Stimulated activated CD8-positive, alpha-beta memory T cell treated with anti-CD3 and anti-CD28 coated beads, Interleukin-7, amount 100 ng/mL, for 4 hours (primary cell): ENCODE data around the gene ADORA3.
"Not testable (repeated sequence)": the region's sequence is repeated elsewhere in the genome, so short reads cannot be mapped to it uniquely, and the experiment has no call there.

Experiments used
- DNase-seq, 2 donors: peaks; one replicate each; pipeline ENCODE4 v3.0.0-alpha.2; 2020; ENCODE audit warnings: low read depth in 2 of 2

Gene ADORA3

GRCh38 chr1:111503585-111504060, at the start of gene ADORA3, which contains the start of gene TMIGD3:
Gene ADORA3 (minus strand): TSS chr1:111503633. CDS start chr1:111503354, 279 bp downstream.
Gene TMIGD3 (minus strand): TSS chr1:111503633. CDS start chr1:111503354, 279 bp downstream.
- DNase-seq: no peak

DNA sequence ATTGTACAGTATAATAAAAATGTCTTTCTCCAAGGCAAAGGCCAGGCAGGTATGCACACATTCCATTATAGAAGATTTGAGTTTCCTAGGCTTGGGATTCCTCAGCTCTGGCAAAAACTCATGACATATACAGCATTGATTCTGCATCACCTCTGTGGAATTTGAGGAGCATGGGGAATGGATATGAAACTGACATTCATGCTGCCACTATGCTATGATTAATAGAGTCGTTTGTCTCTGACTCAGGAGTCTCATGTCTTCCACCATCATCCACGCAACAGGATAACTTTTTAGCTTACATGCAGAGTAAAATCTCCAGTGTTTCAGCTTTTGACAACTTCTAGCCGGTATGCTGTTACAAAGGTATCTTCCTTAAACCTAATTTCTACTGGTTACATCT, 49.8 kb upstream of the ADORA3 start:
- DNase-seq: no peak

GRCh38 chr1:111552587-111552986, 49.2 kb upstream of the ADORA3 start:
- no peak for DNase-seq

DNA sequence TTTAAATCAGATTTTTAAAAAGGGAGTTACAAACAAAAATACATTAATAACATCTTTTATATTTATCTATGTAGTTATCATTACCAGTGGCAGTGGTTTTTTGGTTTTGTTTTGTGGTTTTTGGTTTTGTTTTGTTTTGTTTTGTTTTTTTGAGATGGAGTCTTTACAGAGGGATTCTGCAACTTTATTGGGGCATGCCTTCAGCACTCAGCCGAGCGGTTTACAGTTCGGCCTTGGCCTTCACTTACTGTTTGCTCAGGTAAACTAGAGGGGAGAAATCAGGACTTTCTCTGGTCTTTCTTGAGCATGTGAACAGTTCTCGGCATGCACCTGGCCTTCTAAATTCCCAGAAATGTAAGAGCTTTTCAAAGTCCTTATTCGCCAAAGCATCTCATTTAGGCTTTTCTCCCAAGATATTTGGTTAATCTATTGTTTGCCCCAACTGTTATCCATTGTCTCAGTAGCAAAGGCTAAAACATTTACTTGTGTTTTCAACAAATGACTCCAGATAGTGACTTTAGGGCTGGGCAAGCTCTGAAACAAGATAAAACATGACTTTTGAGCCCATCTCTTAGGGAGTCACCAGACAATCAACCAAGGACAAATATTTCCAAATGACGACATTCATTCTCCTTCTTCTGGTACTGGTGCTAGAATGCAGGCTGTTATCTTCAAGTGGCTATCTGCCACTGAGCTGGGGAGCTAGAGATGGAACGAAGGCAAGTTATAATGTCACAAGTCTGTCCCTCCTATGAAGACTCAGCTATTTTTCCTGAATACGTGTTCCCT, 48.4 kb upstream of the ADORA3 start:
- no peak for DNase-seq

DNA sequence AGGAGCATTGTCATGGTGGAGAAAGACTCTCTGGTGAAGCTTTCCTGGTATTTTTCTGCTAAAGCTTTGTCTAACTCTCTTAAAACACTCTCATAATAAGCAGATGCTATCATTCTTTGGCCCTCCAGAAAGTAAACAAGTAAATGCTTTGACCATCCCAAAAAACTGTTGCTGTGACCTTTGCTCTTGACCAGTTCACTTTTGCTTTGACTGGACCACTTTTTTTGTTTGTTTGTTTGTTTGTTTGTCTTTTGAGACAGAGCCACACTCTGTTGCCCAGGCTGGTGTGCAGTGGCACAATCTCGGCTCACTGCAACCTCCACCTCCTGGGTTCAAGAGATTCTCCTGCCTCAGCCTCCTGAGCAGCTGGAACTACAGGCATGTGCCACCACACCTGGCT, 44.4 kb upstream of the ADORA3 start:
- DNase-seq: not testable (repeated sequence)

DNA sequence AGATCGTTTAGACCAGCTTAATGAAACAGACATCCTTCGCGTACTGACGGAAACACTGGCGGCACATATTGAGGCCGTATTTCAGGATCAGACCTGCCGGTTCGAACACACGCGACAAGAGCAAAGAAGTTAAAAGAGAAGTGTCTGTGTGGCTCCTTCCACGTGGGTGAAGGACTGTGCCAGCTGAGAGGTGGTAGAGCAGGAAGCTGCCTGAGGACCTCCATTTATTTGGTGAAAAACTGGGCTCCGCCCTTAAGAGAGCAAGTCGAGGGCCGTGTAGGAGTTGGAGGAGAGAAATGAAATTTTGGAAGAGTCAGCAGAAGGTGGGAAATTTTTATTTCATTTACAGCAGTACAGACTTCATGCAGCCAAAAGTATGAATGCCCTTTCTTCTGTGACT, 38.8 kb upstream of the ADORA3 start:
- DNase-seq: no peak

DNA sequence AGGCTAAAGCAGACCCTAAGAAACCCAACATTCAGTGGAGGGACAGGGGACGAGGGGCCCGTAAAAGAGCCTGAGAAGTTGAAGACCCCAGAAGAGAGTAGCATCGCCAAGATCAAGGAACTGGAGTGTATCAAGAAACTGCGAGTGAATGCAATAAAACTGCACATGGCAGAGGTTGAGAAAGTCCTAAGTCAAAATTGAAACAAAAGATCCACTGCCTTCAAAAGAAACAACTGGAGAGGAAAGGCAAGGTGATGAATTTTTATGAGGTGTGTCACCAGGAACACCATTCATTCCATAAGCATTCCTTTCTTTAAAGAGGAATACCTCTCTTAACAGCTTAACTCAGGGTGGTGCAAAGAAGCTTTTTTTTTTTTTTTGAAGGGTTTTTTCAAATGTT, 38.3 kb upstream of the ADORA3 start:
- no peak for DNase-seq

DNA sequence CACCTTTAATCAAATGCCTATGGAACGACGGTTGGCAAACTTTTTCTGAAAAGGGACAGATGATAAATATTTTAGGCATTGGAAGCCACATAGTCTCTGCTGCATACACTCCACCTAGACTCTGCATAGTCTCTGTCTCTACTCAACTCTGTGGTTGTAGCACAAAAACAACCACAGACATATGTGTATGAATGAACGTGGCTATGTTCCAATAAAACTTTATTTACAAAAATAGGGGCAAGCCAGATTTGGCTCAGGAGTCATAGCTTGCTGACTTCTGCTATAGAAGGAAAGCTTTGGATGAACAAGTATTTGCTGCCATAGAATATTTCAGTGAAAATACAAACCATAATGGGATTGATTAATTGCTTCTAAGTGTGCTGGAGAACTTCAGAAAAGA, 37.5 kb upstream of the ADORA3 start:
- DNase-seq: no peak

DNA sequence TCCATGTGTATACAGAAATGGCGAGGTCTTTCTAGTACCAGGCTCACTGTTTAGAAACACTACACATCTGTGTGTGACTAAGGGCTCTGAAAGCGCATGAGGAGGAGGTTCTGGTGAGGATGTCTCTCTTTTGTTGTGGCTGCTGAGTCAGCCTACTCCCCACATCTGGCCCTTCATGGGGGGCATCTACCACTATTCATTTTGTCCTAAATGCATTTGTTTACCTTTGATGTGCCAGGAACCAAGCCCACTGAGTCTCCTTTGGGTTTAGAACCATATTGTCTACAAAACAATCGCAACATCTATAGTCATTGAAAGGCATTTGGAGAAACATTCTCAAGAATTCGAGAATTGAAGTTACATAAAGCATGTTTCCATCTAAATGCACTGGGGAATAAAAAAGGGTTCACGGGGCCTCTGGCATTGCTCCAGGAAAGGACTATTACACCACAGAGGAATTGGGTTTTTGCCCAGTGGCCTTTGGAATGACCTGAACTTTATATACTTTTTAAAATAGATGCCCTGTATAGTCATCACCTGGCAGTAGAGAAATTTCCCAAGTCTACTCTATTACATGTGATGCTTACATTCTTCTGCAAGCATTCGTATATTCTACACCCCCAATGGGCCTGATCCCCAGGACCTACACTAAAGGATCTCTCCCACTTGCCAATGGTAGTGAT, 35.1 kb upstream of the ADORA3 start:
- no peak for DNase-seq

DNA sequence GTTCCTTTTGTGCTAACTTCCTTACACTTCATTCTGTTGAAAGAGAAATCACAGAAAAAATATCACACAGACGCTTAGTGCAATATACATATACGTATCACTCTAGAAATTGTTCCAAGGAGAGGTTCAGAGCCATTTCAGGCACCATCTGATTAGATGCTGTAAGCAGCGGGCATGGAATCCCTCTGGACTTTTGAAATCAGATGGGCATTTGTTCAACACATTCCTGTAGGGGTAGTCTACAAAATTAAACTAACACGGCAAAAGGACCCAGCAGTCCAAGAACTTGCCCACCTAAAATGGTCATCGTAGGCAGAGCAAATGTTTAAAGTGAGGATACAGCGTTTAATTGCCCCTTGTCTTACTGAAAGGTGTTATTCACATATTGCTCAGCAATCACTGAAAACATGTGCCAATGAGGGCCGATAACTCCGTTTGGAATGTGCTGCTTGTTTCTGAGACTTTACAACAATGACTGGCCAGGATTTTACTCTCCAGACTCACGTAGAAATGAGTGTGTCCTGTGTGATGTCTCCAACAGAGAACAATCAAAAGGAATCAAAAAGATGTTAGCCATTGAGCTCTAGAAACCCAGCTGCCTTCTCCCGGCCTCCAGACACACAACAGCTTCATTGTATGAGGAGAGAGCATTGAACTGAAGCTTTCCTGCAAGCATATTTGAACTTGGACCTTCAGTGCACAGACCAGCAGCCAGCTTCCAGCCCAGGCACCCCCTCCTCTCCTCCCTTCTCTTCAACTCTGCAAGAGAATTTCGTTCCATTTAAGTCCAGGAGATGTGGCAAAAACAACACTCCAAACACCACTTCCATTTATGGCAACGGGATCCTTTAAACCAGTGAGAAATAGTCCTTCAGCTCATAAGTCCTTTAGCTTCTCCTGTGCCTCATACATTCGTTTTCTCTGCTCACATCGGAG, 32.1 kb upstream of the ADORA3 start:
- DNase-seq: no peak

DNA sequence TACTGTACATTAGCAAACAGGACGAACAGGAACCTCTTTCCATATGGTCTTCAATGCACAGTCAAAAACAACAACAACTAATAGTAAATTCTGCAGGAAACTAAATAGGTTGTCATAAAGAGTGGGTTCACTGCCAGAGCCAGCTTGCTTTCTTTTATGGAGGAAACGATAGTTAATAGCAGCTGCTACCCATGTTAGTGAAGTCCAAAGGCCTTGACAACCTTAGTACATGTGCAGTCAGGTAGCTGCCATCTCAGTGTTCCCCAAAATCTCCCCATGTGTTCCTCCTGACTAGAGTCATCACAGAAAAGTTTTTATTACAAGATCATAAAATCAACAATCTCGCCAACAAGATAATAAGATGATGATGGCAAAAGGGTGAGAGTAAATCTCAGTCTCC, 16.6 kb upstream of the ADORA3 start:
- no peak for DNase-seq

- DNase-seq: no peak
These were observed 14.2 kb upstream of the ADORA3 start for GRCh38 chr1:111517469-111518225.

DNA sequence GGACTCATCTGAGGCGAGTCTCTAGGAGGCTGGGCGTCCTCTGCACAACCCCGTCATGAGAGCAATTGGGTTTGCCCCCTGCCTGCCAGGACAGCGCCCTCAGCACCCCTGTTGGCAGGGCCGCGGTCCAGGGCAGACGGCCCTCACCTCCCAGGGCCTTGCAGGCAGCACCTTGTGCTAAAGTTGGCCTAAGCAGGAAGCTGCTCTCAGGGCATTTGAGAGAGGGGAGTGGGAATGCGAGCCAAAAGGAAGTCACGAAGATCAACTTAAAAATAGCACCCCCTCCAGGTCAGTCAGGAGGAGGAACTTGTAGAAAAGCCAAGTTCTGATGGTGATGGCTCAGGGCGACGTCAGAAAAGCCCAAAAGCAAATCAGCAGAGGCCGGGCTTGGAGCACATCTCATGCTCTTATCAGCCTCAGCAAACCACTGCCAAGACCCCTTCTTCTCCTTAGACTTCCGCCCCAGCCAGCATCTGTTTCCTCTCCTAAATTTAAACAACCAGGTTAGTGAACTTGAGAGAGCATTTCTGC, 12.6 kb upstream of the ADORA3 start:
- DNase-seq: no peak

DNA sequence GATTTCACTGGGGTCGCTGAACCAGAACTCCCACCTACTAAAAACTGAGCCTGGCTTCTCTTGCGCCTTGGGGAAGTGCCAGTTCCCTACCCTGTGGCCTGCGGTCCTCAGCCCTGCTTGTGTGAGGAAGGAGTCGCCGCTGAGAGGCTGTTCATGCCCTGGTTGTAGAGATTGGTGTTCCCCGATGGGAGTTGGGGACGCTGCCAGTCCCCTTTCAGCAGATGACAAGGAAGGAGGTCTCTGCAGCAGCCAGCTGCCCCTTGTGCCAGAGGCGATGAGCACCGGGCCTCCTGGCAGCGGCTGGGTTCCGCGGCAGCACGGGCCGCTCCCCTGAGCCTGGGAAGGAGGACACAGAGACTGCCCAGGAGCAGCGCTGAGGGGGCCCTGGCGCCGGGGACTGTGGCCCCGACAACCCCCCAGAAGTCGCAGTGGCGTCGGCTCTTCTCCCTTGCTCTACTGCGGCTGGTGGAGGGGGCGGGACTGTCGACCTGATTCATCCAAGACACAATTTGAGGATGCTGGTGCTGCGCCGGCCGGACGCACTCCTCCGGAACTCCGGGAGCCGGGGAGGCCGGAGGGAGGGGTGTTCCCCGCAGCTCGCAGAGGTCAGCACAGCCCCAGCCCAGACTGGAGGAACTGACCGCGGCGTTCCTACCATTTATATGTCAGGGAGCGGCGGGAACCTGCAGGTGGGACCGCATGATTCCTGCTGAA, 12.0 kb upstream of the ADORA3 start:
- DNase-seq: peak in 1 of 2 donors; percentile 24

DNA sequence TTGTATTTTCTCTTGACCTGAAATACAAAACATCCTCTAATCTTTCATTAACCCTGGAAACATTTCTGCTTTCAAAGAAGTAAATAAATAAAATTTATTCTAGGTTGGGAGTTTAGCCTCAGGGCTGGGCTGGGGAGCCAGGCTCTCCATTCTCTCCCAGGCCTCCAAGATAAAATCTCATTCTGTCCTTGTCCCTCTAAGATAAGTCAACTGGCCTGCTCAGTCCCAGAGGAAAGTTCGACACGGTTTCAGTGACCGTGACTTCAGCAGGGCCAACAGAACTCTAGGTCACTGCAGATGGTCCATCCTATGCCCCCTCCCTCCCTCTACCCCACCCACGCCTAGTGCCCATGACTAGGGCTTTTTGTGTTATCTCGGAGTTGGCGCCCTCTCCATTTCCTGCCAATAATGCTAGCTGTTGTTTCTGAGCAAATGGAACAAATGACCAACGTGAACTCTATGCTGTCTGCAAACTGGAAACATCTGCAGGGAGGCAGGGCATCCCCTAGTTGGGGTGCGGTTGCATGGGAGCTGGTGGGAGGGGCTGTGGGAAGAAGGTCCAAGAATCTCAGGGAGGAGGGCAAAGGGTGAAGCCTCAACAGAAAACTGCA, 10.1 kb upstream of the ADORA3 start:
- no peak for DNase-seq

DNA sequence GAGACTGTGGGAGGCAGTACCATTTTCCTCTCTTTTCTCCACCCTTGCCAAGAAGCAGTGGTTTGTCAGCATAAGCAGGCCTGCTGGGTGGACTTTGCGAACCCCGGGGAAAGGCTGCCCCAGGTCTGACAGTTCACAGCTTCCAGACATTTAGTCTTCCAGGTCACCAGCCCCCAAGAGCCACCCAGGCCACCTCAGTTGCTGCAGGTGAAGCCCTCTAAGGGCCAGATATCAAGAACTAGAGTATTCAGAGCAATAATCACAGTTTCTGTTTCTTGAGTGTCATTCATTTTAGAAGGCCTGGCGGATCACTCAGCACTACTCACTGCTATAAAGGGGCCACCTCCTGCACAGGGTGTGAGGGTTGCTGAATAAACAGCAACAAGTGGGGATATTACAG, 9.5 kb upstream of the ADORA3 start:
- DNase-seq: no peak

DNA sequence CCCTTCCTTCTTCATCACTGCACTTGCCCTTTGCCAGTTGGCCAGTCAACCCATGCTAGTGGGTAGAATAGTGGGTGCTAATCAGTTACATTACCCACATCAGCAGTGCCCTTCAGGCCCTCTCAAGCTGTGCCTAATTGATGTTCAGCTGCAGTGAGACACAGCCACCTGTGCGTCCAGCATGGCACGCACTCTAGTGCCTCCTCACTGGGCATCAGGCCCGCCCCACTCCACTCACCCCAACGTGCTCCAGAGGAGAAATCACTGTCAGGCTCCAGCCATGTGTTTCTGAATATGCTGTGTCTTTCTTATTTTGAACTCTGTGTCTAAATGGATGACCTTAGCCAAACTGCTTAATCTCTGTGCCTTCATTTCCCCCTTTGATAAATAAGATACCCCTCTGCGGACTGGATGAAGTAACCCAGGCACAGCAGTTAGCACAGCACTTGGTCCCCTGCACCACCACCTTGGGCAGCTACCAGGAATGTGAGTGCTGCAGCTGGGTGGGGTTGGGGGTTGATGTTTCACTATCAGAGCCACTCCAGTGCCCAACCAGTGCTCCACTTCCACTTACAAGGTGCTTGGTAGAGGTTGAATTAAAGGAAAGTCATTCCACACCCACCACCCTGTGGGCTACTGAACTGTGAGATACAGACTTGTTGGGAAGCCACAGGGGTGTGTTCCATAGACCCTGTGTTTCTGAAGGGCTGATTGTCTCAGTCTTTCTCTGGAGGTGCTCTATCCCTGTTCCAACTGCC, 8.9 kb upstream of the ADORA3 start:
- DNase-seq: no peak

- no peak for DNase-seq
These were observed 7.9 kb upstream of the ADORA3 start for GRCh38 chr1:111511370-111511769.

GRCh38 chr1:111509997-111510375, 6.6 kb upstream of the ADORA3 start:
- DNase-seq: no peak
